A549 (cell line): ENCODE results near the gene FAM219B. TPM values are rescaled to one million over a fixed set of nuclear protein-coding genes. Genes with fewer than 3 reads are reported as not detected.
A peak's percentile ranks its signal among the peaks of the same experiment; 100 is the strongest.

Source experiments
- ATAC-seq, 2 experiments: fragments of 200-7000 bp in 1 of 2; fragments of >200 bp in 1 of 2; cut with Nextera tagmentation in 1 of 2; cut with Tn5 transposase in 1 of 2; 3 replicates each; pipeline versions ENCODE4 v1.8.0 to v1.9.1; 2018 to 2020; ENCODE audit warnings: mild to moderate bottlenecking in 1 of 2, moderate library complexity in 1 of 2
- CTCF ChIA-PET: fragments of 300-600 bp; sonication (Branson Sonifier 250); formaldehyde crosslinking; extraction: SDS; loops from one replicate; lab custom pipeline; 2021; ENCODE audit warnings: antibody characterized with exemption, inconsistent platforms; lab: Yijun Ruan, JAX
- POLR2A ChIA-PET: fragments of 350-600 bp; formaldehyde crosslinking; extraction: SDS; loops from one replicate; lab custom pipeline; 2021; ENCODE audit warnings: antibody characterized with exemption, inconsistent platforms; lab: Yijun Ruan, JAX
- DNase-seq, 2 experiments: peaks; one replicate each; pipeline versions ENCODE4 v3.0.0 to v3.0.0-alpha.2; 2011 to 2016; ENCODE audit warnings: low read depth in 1 of 2, low spot score in 1 of 2
- FAIRE-seq: peaks from 2 replicates; lab custom pipeline; 2011; peaks lifted over from hg19 to GRCh38; lab: Jason Lieb, UNC
- H3K27ac ChIP-seq, 2 experiments: fragments of >200 bp; sonication (Bioruptor Twin); formaldehyde crosslinking; 3 replicates each; pipeline ENCODE4 v1.5.1; 2016 to 2017
- H3K4me1 ChIP-seq: fragments of >200 bp; sonication (Bioruptor Twin); formaldehyde crosslinking; 3 replicates; pipeline ENCODE4 v1.6.1; 2016
- H3K4me2 ChIP-seq: fragments of >200 bp; sonication (Bioruptor Twin); formaldehyde crosslinking; 3 replicates; pipeline ENCODE4 v1.6.1; 2016
- H3K4me3 ChIP-seq: fragments of >200 bp; sonication (Bioruptor Twin); formaldehyde crosslinking; 3 replicates; pipeline ENCODE4 v1.5.1; 2016
- H3K9me3 ChIP-seq: fragments of >200 bp; sonication (Bioruptor Twin); formaldehyde crosslinking; 3 replicates; pipeline ENCODE4 v1.6.1; 2016
- BHLHE40 ChIP-seq: IDR thresholded peaks from 2 replicates; pipeline ENCODE4 v1.6.1; 2012; ENCODE audit warnings: low read depth, low read length, inconsistent platforms
- CEBPB ChIP-seq, 2 experiments: fragments of >200 bp in 1 of 2; sonication (Bioruptor Twin) in 1 of 2; formaldehyde crosslinking in 1 of 2; IDR thresholded peaks; 2 replicates each; pipeline ENCODE4 v1.6.1; 2012 to 2016
- CHD2 ChIP-seq: fragments of 150-350 bp; IDR thresholded peaks from 2 replicates; pipeline ENCODE4 v1.6.1; 2014; ENCODE audit warnings: low read length; ENCODE audit not compliant: partially characterized antibody
- EHF ChIP-seq: fragments of 250-450 bp; sonication (Bioruptor Pico); IDR thresholded peaks from 2 replicates; pipeline ENCODE4 v1.5.0; 2020; ENCODE audit warnings: mild to moderate bottlenecking
- EHMT2 ChIP-seq: fragments of 200-600 bp; sonication (generic); IDR thresholded peaks from 2 replicates; pipeline ENCODE4 v1.6.1; 2016; ENCODE audit warnings: antibody characterized with exemption, low read depth, mild to moderate bottlenecking, moderate library complexity
- FOSL2 ChIP-seq, 2 experiments: fragments of 450-650 bp in 1 of 2; fragments of >200 bp in 1 of 2; sonication (Bioruptor Twin) in 1 of 2; formaldehyde crosslinking; IDR thresholded peaks; 2 replicates each; pipeline versions ENCODE4 v1.5.0 to v1.6.1; 2016 to 2020; ENCODE audit warnings: mild to moderate bottlenecking in 1 of 2, moderate library complexity in 1 of 2
- HEYL ChIP-seq: fragments of 250-450 bp; sonication (Bioruptor Pico); IDR thresholded peaks from 2 replicates; pipeline ENCODE4 v1.8.0; 2021; ENCODE audit warnings: mild to moderate bottlenecking, moderate library complexity
- HOXA7 ChIP-seq: fragments of 250-450 bp; sonication (Bioruptor Pico); IDR thresholded peaks from 2 replicates; pipeline ENCODE4 v1.5.0; 2020; ENCODE audit warnings: mild to moderate bottlenecking, moderate library complexity
- HOXB5 ChIP-seq: fragments of 250-450 bp; sonication (Bioruptor Pico); IDR thresholded peaks from 2 replicates; pipeline ENCODE4 v1.5.0; 2020; ENCODE audit warnings: mild to moderate bottlenecking, moderate library complexity
- JUNB ChIP-seq: fragments of >200 bp; sonication (Bioruptor Twin); formaldehyde crosslinking; IDR thresholded peaks from 2 replicates; pipeline ENCODE4 v1.6.1; 2016
- KDM5A ChIP-seq: fragments of 200-600 bp; sonication (generic); IDR thresholded peaks from 2 replicates; pipeline ENCODE4 v1.6.1; 2016; ENCODE audit warnings: antibody characterized with exemption, mild to moderate bottlenecking
- MAZ ChIP-seq: fragments of 150-350 bp; IDR thresholded peaks from 2 replicates; pipeline ENCODE4 v1.6.1; 2014; ENCODE audit warnings: antibody characterized with exemption, low read depth, low read length, borderline replicate concordance
- NFE2L2 ChIP-seq: fragments of 150-350 bp; conservative IDR thresholded peaks from 2 replicates; pipeline ENCODE4 v1.6.1; 2014; ENCODE audit warnings: low read length
- NR3C1 ChIP-seq: fragments of >200 bp; sonication (Bioruptor Twin); formaldehyde crosslinking; IDR thresholded peaks from 3 replicates; pipeline ENCODE4 v1.6.1; 2017
- POLR2A ChIP-seq: IDR thresholded peaks from 2 replicates; pipeline ENCODE4 v1.6.1; 2012; ENCODE audit warnings: mild to moderate bottlenecking, low read length
- RARB ChIP-seq: fragments of 250-450 bp; sonication (Bioruptor Pico); IDR thresholded peaks from 2 replicates; pipeline ENCODE4 v1.8.0; 2021; ENCODE audit warnings: mild to moderate bottlenecking, moderate library complexity
- RCOR1 ChIP-seq: fragments of 150-350 bp; IDR thresholded peaks from 2 replicates; pipeline ENCODE4 v1.6.1; 2014; ENCODE audit warnings: antibody characterized with exemption, low read length, low read depth
- RFX5 ChIP-seq: fragments of 450-650 bp; IDR thresholded peaks from 2 replicates; pipeline ENCODE4 v1.7.1; 2014; ENCODE audit warnings: antibody characterized with exemption, mild to moderate bottlenecking, moderate library complexity
- SMC3 ChIP-seq: fragments of >200 bp; sonication (Bioruptor Twin); formaldehyde crosslinking; IDR thresholded peaks from 3 replicates; pipeline ENCODE4 v1.6.1; 2018; ENCODE audit warnings: inconsistent platforms
- SREBF2 ChIP-seq: fragments of 450-650 bp; IDR thresholded peaks from 2 replicates; pipeline ENCODE4 v1.6.1; 2014; ENCODE audit warnings: mild to moderate bottlenecking, moderate library complexity
- TFCP2L1 ChIP-seq: fragments of 250-450 bp; sonication (Bioruptor Pico); IDR thresholded peaks from 2 replicates; pipeline ENCODE4 v1.5.0; 2021; ENCODE audit warnings: mild to moderate bottlenecking
- TP53 ChIP-seq: fragments of 250-450 bp; sonication (Bioruptor Pico); IDR thresholded peaks from 2 replicates; pipeline ENCODE4 v1.5.0; 2021; ENCODE audit warnings: mild to moderate bottlenecking, moderate library complexity
- ZC3H11A ChIP-seq: fragments of 450-650 bp; IDR thresholded peaks from 2 replicates; pipeline ENCODE4 v1.6.1; 2014; ENCODE audit warnings: antibody characterized with exemption, mild to moderate bottlenecking
- ZSCAN20 ChIP-seq: fragments of 250-450 bp; sonication (Bioruptor Pico); IDR thresholded peaks from 2 replicates; pipeline ENCODE4 v1.8.0; 2022; ENCODE audit warnings: mild to moderate bottlenecking, moderate library complexity
- WGBS: methylation state at CpG from one replicate; pipeline ENCODE4 v1.1.6; 2017; ENCODE audit errors: missing lambda C conversion rate; 5-methylcytosine and 5-hydroxymethylcytosine counted together
- polyA plus RNA-seq, 4 experiments: library from polyadenylated mRNA; depleted of rRNA in 3 of 4; stranded (reverse); fragments of >200 nt; fragmentation: RNase III in 1 of 4; extraction: RNeasy Plus Mini Kit Qiagen cat#74134 plus additional on column Dnase treatment in 1 of 4; gene quantifications; 2 replicates in 3 of 4; 3 replicates in 1 of 4; pipeline ENCODE4 v1.2.3, GENCODE V29; 2011 to 2017
- TF ChIP-seq, protein P1 (sequence below): fragments of >200 bp; sonication (Bioruptor Twin); formaldehyde crosslinking; IDR thresholded peaks from 3 replicates; pipeline ENCODE4 v1.6.1; 2016
- TF ChIP-seq, protein P2 (sequence below): fragments of 250-450 bp; sonication (Bioruptor Pico); IDR thresholded peaks from 2 replicates; pipeline ENCODE4 v1.5.0; 2021; ENCODE audit warnings: mild to moderate bottlenecking, moderate library complexity, borderline replicate concordance
- TF ChIP-seq, protein P3 (sequence below): IDR thresholded peaks from 2 replicates; pipeline ENCODE4 v1.6.1; 2012
- TF ChIP-seq, protein P4 (sequence below): fragments of >200 bp; sonication (Bioruptor Twin); formaldehyde crosslinking; IDR thresholded peaks from 2 replicates; pipeline ENCODE4 v1.6.1; 2016
- TF ChIP-seq, protein P5 (sequence below): IDR thresholded peaks from 2 replicates; pipeline ENCODE4 v1.6.1; 2012; ENCODE audit warnings: low read depth, borderline replicate concordance

The FAM219B gene
- polyA plus RNA-seq, 2 of the 4 experiments (the other 2 are of a cell fraction): 36.9 to 46.2 TPM

DNA sequence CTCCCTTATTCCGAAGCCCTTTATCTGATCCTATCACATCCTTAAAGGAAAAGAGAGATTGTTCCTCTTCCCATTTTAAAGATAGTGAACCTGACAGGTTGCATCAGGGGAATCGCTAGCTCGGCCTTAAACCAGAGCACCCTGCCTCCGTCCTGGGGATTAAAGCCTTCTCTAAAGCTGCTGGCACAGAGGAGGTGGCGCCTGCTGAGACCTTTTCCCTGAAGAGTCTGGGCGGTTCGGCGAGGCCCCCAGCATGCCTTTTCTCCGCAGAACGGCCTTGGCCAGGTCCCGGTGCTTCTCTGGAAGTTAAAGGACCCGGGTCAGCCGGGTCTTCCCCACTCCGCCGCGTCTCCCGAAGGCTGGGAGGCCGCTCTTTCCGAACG is 593 bp downstream of the FAM219B start:
- ATAC-seq: peak; percentile 46 to 64
- 1% methylated on average over 19 of the region's 20 CpGs for WGBS
- no peak for FAIRE-seq

DNA sequence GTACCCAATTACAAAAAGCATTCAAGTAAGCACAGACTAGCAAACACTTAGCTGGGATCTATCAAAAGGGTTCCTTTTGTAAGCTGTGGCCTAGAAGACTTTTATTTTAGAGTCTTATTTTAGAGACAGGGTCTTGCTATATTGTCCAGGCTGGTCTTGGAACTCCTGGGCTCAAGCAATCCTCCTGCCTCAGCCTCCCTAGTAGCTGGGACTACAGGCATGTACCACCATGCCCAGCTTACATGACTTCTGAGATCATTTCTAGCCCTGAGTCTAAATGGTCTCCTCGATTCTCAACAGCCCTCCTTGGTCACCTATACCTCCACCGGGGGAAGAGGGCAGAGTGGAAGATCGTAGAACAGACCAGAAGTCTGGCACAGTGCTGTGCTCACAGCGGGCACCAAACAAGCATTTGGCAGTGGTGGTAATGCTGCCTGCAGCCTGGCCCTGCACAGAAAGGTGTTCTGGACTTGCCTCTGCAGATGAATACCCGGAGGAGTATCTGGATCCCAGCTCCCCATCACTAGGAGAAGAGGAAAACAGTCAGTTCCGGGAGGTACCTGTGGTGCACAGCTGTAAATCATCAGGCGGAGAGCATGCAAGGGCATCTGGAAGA is 2.4 kb downstream of the FAM219B start:
- H3K9me3 ChIP-seq: no peaks in the 10 kb centered on the region
- TF ChIP-seq CEBPB (IDR thresholded peaks at IDR 0.05) (no peak), POLR2A (no peak), RCOR1 (no peak), RARB (CRISPR knock-in tag) (no peak)
- TF ChIP-seq, protein P1, sequence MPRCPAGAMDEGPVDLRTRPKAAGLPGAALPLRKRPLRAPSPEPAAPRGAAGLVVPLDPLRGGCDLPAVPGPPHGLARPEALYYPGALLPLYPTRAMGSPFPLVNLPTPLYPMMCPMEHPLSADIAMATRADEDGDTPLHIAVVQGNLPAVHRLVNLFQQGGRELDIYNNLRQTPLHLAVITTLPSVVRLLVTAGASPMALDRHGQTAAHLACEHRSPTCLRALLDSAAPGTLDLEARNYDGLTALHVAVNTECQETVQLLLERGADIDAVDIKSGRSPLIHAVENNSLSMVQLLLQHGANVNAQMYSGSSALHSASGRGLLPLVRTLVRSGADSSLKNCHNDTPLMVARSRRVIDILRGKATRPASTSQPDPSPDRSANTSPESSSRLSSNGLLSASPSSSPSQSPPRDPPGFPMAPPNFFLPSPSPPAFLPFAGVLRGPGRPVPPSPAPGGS: no peak
- ATAC-seq (no peak), FAIRE-seq (no peak), DNase-seq (no peak)
- no peak overlapping the region for H3K27ac ChIP-seq
- CTCF ChIA-PET: interaction anchor here (1.0 to 7.7 kb wide), 6 partner anchors 14 to 116 kb away, joined by 3 to 92 read pairs (median 24); partner anchors contain the start of gene MPI
- H3K4me1 ChIP-seq: peaks cover 16% of the 10 kb centered on the region
- 92% methylated on average over 7 of the region's 7 CpGs for WGBS
- H3K4me2 ChIP-seq: no peak overlapping the region
- POLR2A ChIA-PET: no interaction called here
- H3K4me3 ChIP-seq: no peak overlapping the region

More for the DNA sequence above, 593 bp downstream of the FAM219B start:
- ChIA-PET POLR2A (interaction anchor here (0.7 to 1.7 kb wide), 12 partner anchors 9 to 123 kb away, joined by 3 to 31 read pairs (median 6); partner anchors contain the start of genes COX5A, MPI, PPCDC and RPP25), CTCF (interaction anchor here (1.0 to 5.2 kb wide), 9 partner anchors 9 to 271 kb away, joined by 3 to 36 read pairs (median 6); partner anchors contain the start of gene MPI)
- Histone ChIP-seq H3K4me1 (peaks cover 16% of the 10 kb centered on the region), H3K27ac (peak overlapping the region; percentile 92), H3K4me2 (peak overlapping the region; percentile 95), H3K9me3 (no peaks in the 10 kb centered on the region), H3K4me3 (peak overlapping the region; percentile 78)
- TF ChIP-seq HEYL (CRISPR knock-in tag) (no peak), MAZ (no peak), ZSCAN20 (no peak), NFE2L2 (no peak), FOSL2 (IDR thresholded peaks at IDR 0.05) (no peak), FOSL2 (CRISPR knock-in tag; IDR thresholded peaks at IDR 0.05) (no peak), TFCP2L1 (no peak), RCOR1 (no peak), EHF (CRISPR knock-in tag) (no peak), ZC3H11A (no peak)
- TF ChIP-seq, protein P2, sequence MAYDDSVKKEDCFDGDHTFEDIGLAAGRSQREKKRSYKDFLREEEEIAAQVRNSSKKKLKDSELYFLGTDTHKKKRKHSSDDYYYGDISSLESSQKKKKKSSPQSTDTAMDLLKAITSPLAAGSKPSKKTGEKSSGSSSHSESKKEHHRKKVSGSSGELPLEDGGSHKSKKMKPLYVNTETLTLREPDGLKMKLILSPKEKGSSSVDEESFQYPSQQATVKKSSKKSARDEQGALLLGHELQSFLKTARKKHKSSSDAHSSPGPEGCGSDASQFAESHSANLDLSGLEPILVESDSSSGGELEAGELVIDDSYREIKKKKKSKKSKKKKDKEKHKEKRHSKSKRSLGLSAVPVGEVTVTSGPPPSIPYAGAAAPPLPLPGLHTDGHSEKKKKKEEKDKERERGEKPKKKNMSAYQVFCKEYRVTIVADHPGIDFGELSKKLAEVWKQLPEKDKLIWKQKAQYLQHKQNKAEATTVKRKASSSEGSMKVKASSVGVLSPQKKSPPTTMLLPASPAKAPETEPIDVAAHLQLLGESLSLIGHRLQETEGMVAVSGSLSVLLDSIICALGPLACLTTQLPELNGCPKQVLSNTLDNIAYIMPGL (CRISPR knock-in tag): no peak
- TF ChIP-seq, protein P3, sequence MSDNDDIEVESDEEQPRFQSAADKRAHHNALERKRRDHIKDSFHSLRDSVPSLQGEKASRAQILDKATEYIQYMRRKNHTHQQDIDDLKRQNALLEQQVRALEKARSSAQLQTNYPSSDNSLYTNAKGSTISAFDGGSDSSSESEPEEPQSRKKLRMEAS: no peak
- peak in 1 of 2 experiments; percentile 49 for DNase-seq

DNA sequence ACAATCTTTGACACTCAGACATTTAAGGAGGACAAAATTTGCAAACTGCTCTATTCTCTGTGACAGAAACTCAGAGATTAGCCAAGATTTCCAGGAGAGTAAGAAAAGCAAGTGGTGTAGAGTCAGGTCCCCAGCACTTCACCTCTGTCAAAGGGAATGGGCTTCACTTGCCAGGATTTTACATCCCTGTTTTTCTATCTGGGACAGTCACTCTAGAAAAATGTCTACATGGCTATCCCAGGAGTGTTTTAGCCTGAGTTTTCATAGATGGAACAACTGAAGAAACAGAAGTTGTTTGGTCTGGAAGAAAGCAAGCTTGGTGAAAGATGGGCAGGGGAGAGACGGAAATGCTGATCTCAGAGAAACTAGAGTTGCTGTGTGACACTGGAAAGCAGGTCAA is 3.0 kb downstream of the FAM219B start:
- Histone ChIP-seq H3K4me3 (no peak overlapping the region), H3K9me3 (no peaks in the 10 kb centered on the region), H3K4me2 (no peak overlapping the region), H3K27ac (no peak overlapping the region), H3K4me1 (peaks cover 16% of the 10 kb centered on the region)
- DNase-seq (no peak), ATAC-seq (no peak), FAIRE-seq (no peak)
- TF ChIP-seq POLR2A (no peak), RFX5 (no peak), HOXB5 (CRISPR knock-in tag) (no peak), EHF (CRISPR knock-in tag) (no peak), KDM5A (no peak), BHLHE40 (no peak), HOXA7 (no peak), EHMT2 (no peak), NR3C1 (no peak), TP53 (CRISPR knock-in tag) (no peak), CHD2 (no peak), SMC3 (no peak), JUNB (no peak), TFCP2L1 (no peak), SREBF2 (no peak), RCOR1 (no peak)
- TF ChIP-seq, protein P4, sequence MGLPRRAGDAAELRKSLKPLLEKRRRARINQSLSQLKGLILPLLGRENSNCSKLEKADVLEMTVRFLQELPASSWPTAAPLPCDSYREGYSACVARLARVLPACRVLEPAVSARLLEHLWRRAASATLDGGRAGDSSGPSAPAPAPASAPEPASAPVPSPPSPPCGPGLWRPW: no peak
- TF ChIP-seq, protein P5, sequence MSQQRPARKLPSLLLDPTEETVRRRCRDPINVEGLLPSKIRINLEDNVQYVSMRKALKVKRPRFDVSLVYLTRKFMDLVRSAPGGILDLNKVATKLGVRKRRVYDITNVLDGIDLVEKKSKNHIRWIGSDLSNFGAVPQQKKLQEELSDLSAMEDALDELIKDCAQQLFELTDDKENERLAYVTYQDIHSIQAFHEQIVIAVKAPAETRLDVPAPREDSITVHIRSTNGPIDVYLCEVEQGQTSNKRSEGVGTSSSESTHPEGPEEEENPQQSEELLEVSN: no peak
- ChIA-PET CTCF (interaction anchor here (1.3 to 7.7 kb wide), 7 partner anchors 14 to 133 kb away, joined by 3 to 92 read pairs (median 40); partner anchors contain the start of gene MPI), POLR2A (no interaction called here)
- WGBS: 92% methylated on average over 1 of the region's 1 CpG
